Tibial artery (tissue), 4 donors: ENCODE results near the gene CDR2.

Source experiments
- DNase-seq, 2 donors: peaks; one replicate each; pipeline ENCODE4 v3.0.0-alpha.2; 2019
- H3K27ac ChIP-seq, 2 donors: fragments of 200-600 bp; sonication (generic) in 1 of 2; 1 replicate in 1 of 2; 2 replicates in 1 of 2; pipeline ENCODE4 v1.5.1; 2018 to 2019; ENCODE audit warnings: mild to moderate bottlenecking in 1 of 2
- H3K27me3 ChIP-seq, 2 donors: fragments of 200-600 bp; sonication (generic) in 1 of 2; one replicate each; pipeline versions ENCODE4 v1.5.1 to v1.6.0; 2016 to 2019
- H3K36me3 ChIP-seq, 3 donors: fragments of 200-600 bp; sonication (generic) in 2 of 3; one replicate each; pipeline ENCODE4 v1.5.1; 2016 to 2019; ENCODE audit warnings: mild to moderate bottlenecking in 2 of 3
- H3K4me1 ChIP-seq, 4 donors: fragments of 200-600 bp; sonication (generic) in 2 of 4; 1 replicate in 3 of 4; 2 replicates in 1 of 4; pipeline ENCODE4 v1.5.1; 2016 to 2019
- H3K4me3 ChIP-seq, 2 donors: fragments of 200-600 bp; sonication (generic) in 1 of 2; 1 replicate in 1 of 2; 2 replicates in 1 of 2; pipeline ENCODE4 v1.5.1; 2018 to 2019; ENCODE audit warnings: mild to moderate bottlenecking in 2 of 2
- H3K9me3 ChIP-seq, 3 donors: fragments of 200-600 bp; sonication (generic) in 1 of 3; one replicate each; pipeline ENCODE4 v1.5.1; 2016 to 2019
- CTCF ChIP-seq, 2 experiments: fragments of 200-600 bp in 1 of 2; fragments of 450-650 bp in 1 of 2; IDR thresholded peaks; one replicate each; pipeline ENCODE4 v1.5.1; 2017 to 2019; ENCODE audit warnings: antibody characterized with exemption in 2 of 2, mild to moderate bottlenecking in 1 of 2, moderate library complexity in 1 of 2
- intact Hi-C: fragments of 100-400 bp; cut with DNase I; formaldehyde crosslinking; loops from one replicate; pipeline ENCODE4 v1.15.0; 2023; ENCODE audit warnings: low total_unique reads

Gene CDR2

GRCh38 chr16:22322741-22323140 lies 51.7 kb downstream of the CDR2 start:
- no peak for DNase-seq
- intact Hi-C loops: no loop called here
- no peak for TF ChIP-seq CTCF (IDR thresholded peaks at IDR 0.05)
- peaks cover 36 to 93% (median 83%) of the 10 kb centered on the region in 3 donors for H3K36me3 ChIP-seq
- no peaks in the 10 kb centered on the region for H3K9me3 ChIP-seq
- H3K4me3 ChIP-seq: no peak overlapping the region
- no peak overlapping the region for H3K27ac ChIP-seq
- H3K4me1 ChIP-seq: no peaks in the 10 kb centered on the region
- H3K27me3 ChIP-seq: no peaks in the 10 kb centered on the region

- DNase-seq: no peak
- Histone ChIP-seq H3K4me3 (no peak overlapping the region), H3K4me1 (no peaks in the 10 kb centered on the region), H3K27me3 (no peaks in the 10 kb centered on the region), H3K9me3 (no peaks in the 10 kb centered on the region), H3K27ac (no peak overlapping the region), H3K36me3 (peaks cover 36 to 93% (median 83%) of the 10 kb centered on the region in 3 donors)
- TF ChIP-seq CTCF (IDR thresholded peaks at IDR 0.05): no peak
- intact Hi-C loops: no loop called here
Observed at GRCh38 chr16:22322021-22322471, 52.4 kb downstream of the CDR2 start.

- intact Hi-C loops: no loop called here
- no peaks in the 10 kb centered on the region for H3K9me3 ChIP-seq
- peak in 1 of 2 donors; percentile 60 for DNase-seq
Observed at GRCh38 chr16:22321340-22322001, 52.9 kb downstream of the CDR2 start.

GRCh38 chr16:22320572-22321339 lies 53.7 kb downstream of the CDR2 start:
- no peak overlapping the region for H3K4me3 ChIP-seq
- H3K27ac ChIP-seq: no peak overlapping the region
- no peak for DNase-seq
- TF ChIP-seq CTCF (IDR thresholded peaks at IDR 0.05): no peak
- H3K4me1 ChIP-seq: no peaks in the 10 kb centered on the region
- no peaks in the 10 kb centered on the region for H3K27me3 ChIP-seq
- peaks cover 31 to 93% (median 83%) of the 10 kb centered on the region in 3 donors for H3K36me3 ChIP-seq
- intact Hi-C loops: no loop called here
- no peaks in the 10 kb centered on the region for H3K9me3 ChIP-seq

More at GRCh38 chr16:22321340-22322001, 52.9 kb downstream of the CDR2 start:
- H3K4me1 ChIP-seq: no peaks in the 10 kb centered on the region
- no peak overlapping the region for H3K27ac ChIP-seq
- H3K27me3 ChIP-seq: no peaks in the 10 kb centered on the region
- peak; percentile 88 to 92 for TF ChIP-seq CTCF (IDR thresholded peaks at IDR 0.05)
- peaks cover 36 to 93% (median 83%) of the 10 kb centered on the region in 3 donors for H3K36me3 ChIP-seq
- H3K4me3 ChIP-seq: no peak overlapping the region

- Histone ChIP-seq H3K9me3 (no peaks in the 10 kb centered on the region), H3K36me3 (peaks cover 27 to 93% (median 83%) of the 10 kb centered on the region in 3 donors), H3K4me3 (no peak overlapping the region), H3K4me1 (no peaks in the 10 kb centered on the region), H3K27ac (no peak overlapping the region), H3K27me3 (no peaks in the 10 kb centered on the region)
- DNase-seq: no peak
- intact Hi-C loops: loop anchor here (10.0 kb wide), 1 partner anchor 56 kb away; the partner anchor contains the start of gene CDR2
- peak; percentile 34 to 38 for TF ChIP-seq CTCF (IDR thresholded peaks at IDR 0.05)
Observed at GRCh38 chr16:22318690-22319358, 55.6 kb downstream of the CDR2 start.
